Stomach (tissue), 9 donors: ENCODE results near the gene TIMM13. TPM values are rescaled to one million over a fixed set of nuclear protein-coding genes. Genes with fewer than 3 reads are reported as not detected.

Source experiments
- DNase-seq, 2 donors: peaks; one replicate each; pipeline versions ENCODE4 v3.0.0 to v3.0.0-alpha.2; 2013 to 2019
- H3K27ac ChIP-seq, 5 donors: fragments of 200-600 bp in 4 of 5; sonication (generic) in 4 of 5; one replicate each; pipeline ENCODE4 v1.5.1; 2013 to 2019; ENCODE audit warnings: mild to moderate bottlenecking in 1 of 5, moderate library complexity in 1 of 5
- H3K27me3 ChIP-seq, 3 donors: fragments of 200-600 bp; sonication (generic); one replicate each; pipeline ENCODE4 v1.5.1; 2017 to 2019; ENCODE audit warnings: mixed run types in 1 of 3
- H3K36me3 ChIP-seq, 4 donors: fragments of 200-600 bp; sonication (generic); 1 replicate in 3 of 4; 2 replicates in 1 of 4; pipeline ENCODE4 v1.5.1; 2016 to 2019
- H3K4me1 ChIP-seq, 4 donors: fragments of 200-600 bp; sonication (generic); one replicate each; pipeline ENCODE4 v1.5.1; 2016 to 2019
- H3K4me3 ChIP-seq, 4 donors: fragments of 200-600 bp; sonication (generic) in 3 of 4; one replicate each; pipeline ENCODE4 v1.5.1; 2016 to 2019; ENCODE audit warnings: mild to moderate bottlenecking in 1 of 4
- H3K9me3 ChIP-seq, 4 donors: fragments of 200-600 bp; sonication (generic); one replicate each; pipeline ENCODE4 v1.5.1; 2016 to 2019
- EP300 ChIP-seq: sonication (generic); formaldehyde crosslinking; IDR thresholded peaks from one replicate; pipeline ENCODE4 v1.6.1; 2017; ENCODE audit warnings: antibody characterized with exemption
- POLR2A ChIP-seq, 4 donors: fragments of 450-650 bp; IDR thresholded peaks; one replicate each; pipeline ENCODE4 v1.6.1; 2016; ENCODE audit warnings: antibody characterized with exemption in 4 of 4, control low read depth in 2 of 4, mild to moderate bottlenecking in 1 of 4, moderate library complexity in 1 of 4
- POLR2AphosphoS5 ChIP-seq, 3 donors: sonication (generic); formaldehyde crosslinking; IDR thresholded peaks; one replicate each; pipeline ENCODE4 v1.6.1; 2016; ENCODE audit warnings: antibody characterized with exemption in 3 of 3
- WGBS, 5 donors: extraction: QIAGEN DNeasy Blood & Tissue Kit in 3 of 5; methylation state at CpG; one replicate each; pipeline versions ENCODE4 v1.1.5 to v1.1.7; 2013 to 2018; 5-methylcytosine and 5-hydroxymethylcytosine counted together
- intact Hi-C: fragments of 100-400 bp; cut with DNase I; formaldehyde crosslinking; loops from one replicate; pipeline ENCODE4 v1.15.1; 2023; ENCODE audit warnings: low total_unique reads
- polyA plus RNA-seq, 3 donors: library from polyadenylated mRNA; stranded (reverse); fragments of 200-250 nt; gene quantifications; one replicate each; pipeline ENCODE4 v1.2.3, GENCODE V29; 2013
- total RNA-seq, 5 donors: library from RNA; depleted of rRNA; stranded (reverse); fragments of >200 nt; gene quantifications; one replicate each; pipeline versions ENCODE4 v1.1.0 to v1.2.3, GENCODE V29; 2014 to 2016
- TF ChIP-seq, protein P1 (sequence below), 7 experiments: fragments of 450-650 bp in 4 of 7; fragments of 200-600 bp in 3 of 7; sonication (generic) in 3 of 7; IDR thresholded peaks; one replicate each; pipeline ENCODE4 v1.5.1; 2016 to 2019; ENCODE audit warnings: antibody characterized with exemption in 7 of 7, control low read depth in 2 of 7, mild to moderate bottlenecking in 1 of 7
- donor health status: healthy with polysubstance abuse.
- donor health status: Bipolar disorder and iron deficiency.
- donor health status: healthy.

TIMM13 gene
- total and polyA plus RNA-seq, 8 donors: 19.2 to 133 (median 54.5) TPM; not detected in 1

DNA sequence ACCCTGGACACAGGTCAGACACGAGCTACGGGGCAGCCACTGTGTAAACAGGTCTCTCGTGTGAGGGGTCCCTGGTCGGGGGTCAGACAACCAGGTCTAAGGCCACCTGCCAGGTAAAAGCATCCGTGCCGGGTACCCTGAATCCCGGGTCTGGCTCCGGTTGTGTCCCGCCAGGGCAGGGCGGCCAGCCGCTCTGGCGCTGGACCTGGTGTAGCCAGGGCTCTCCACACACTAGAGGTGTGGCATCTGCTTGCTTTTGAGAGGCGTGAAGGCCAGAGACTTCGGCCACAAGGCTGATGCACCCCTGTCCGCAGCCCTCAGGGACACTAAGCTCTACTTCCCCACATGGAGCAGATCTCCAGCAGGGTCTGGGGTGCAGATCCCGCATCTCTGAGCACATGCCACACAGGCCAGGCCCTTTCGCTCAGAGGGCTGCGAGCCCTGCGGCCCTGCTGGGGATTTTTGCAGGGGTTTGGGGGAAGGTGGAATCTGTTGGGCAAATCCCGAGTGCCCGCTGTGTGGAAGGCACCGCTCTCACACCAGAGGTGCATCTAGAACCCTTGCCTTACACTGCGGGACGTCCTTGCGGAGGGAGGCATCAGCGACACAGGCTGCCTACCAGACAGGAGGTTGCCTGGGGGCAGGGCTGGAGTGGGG, 13.8 kb upstream of the TIMM13 start:
- intact Hi-C loops: loop anchor here (10.0 kb wide), 1 partner anchor 156 kb away; the partner anchor contains the start of gene PEAK3
- Histone ChIP-seq H3K36me3 (peaks cover 25 to 70% (median 63%) of the 10 kb centered on the region in 4 donors), H3K9me3 (no peaks in the 10 kb centered on the region), H3K4me3 (no peak overlapping the region), H3K27me3 (no peaks in the 10 kb centered on the region), H3K27ac (no peak overlapping the region), H3K4me1 (no peaks in the 10 kb centered on the region)
- 95 to 97% (median 97%) methylated on average over 19 to 26 of the region's 26 CpGs for WGBS, 5 donors
- TF ChIP-seq POLR2A (IDR thresholded peaks at IDR 0.05) (no peak), POLR2AphosphoS5 (IDR thresholded peaks at IDR 0.05) (no peak), EP300 (no peak)
- TF ChIP-seq, protein P1, sequence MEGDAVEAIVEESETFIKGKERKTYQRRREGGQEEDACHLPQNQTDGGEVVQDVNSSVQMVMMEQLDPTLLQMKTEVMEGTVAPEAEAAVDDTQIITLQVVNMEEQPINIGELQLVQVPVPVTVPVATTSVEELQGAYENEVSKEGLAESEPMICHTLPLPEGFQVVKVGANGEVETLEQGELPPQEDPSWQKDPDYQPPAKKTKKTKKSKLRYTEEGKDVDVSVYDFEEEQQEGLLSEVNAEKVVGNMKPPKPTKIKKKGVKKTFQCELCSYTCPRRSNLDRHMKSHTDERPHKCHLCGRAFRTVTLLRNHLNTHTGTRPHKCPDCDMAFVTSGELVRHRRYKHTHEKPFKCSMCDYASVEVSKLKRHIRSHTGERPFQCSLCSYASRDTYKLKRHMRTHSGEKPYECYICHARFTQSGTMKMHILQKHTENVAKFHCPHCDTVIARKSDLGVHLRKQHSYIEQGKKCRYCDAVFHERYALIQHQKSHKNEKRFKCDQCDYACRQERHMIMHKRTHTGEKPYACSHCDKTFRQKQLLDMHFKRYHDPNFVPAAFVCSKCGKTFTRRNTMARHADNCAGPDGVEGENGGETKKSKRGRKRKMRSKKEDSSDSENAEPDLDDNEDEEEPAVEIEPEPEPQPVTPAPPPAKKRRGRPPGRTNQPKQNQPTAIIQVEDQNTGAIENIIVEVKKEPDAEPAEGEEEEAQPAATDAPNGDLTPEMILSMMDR (IDR thresholded peaks at IDR 0.05): no peak
- no peak for DNase-seq

DNA sequence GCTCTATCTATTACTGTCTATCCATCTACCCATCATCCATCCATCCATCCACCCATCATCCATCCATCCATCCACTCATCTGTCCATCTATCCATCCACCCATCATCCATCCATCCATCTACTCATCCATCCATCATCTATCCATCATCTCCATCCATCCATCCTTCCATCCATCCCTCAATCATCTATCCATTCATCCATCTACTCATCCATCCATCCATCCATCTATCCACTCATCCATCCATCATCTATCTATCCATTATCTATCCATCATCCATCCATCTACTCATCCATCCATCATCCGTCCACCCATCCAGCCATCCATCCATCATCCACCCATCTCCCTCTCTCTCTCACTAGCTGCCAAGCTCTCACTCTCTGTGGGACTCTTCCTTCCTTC, 13.1 kb upstream of the TIMM13 start:
- Histone ChIP-seq H3K36me3 (peaks cover 25 to 73% (median 64%) of the 10 kb centered on the region in 4 donors), H3K27me3 (no peaks in the 10 kb centered on the region)
- DNase-seq: no peak

DNA sequence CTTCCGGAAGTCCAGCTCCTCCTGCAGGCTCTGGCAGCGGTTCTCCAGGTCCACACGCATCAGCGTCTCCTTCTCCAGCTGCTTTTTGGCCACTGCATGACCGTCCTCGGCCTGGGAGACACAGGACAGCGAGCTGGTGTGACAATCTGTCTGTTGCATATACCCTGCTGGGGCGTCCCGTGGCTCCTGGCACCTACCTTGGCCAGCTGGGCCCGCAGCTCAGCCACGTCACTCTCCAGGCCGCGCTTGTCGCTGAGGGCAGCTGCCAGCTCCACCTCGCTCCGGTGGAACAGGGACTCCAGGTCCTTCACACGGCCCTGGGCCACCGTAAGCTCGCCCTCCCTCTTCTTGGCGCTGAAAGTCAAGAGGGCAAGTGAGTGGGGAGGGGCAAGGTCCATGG, 10.8 kb upstream of the TIMM13 start:
- Histone ChIP-seq H3K27me3 (no peaks in the 10 kb centered on the region), H3K36me3 (peaks cover 40 to 76% (median 67%) of the 10 kb centered on the region in 4 donors), H3K27ac (no peak overlapping the region), H3K4me3 (no peak overlapping the region), H3K4me1 (no peaks in the 10 kb centered on the region), H3K9me3 (no peaks in the 10 kb centered on the region)
- intact Hi-C loops: no loop called here
- DNase-seq: no peak
- TF ChIP-seq POLR2A (IDR thresholded peaks at IDR 0.05) (no peak), EP300 (no peak), POLR2AphosphoS5 (IDR thresholded peaks at IDR 0.05) (no peak)
- TF ChIP-seq, protein P1 (IDR thresholded peaks at IDR 0.05): no peak
- 91 to 95% (median 94%) methylated on average over 19 to 20 of the region's 20 CpGs for WGBS, 5 donors

More for the DNA sequence above, 13.1 kb upstream of the TIMM13 start:
- Histone ChIP-seq H3K27ac (no peak overlapping the region), H3K4me3 (no peak overlapping the region), H3K9me3 (no peaks in the 10 kb centered on the region), H3K4me1 (no peaks in the 10 kb centered on the region)
- 97 to 100% (median 100%) methylated on average over 1 of the region's 1 CpG for whole genome bisulfite sequencing, 5 donors
- intact Hi-C loops: loop anchor here (10.0 kb wide), 1 partner anchor 156 kb away; the partner anchor contains the start of gene PEAK3
- TF ChIP-seq EP300: no peak
- no peak for TF ChIP-seq POLR2AphosphoS5 (IDR thresholded peaks at IDR 0.05)
- peak in 1 of 4 donors; percentile 30 for TF ChIP-seq POLR2A (IDR thresholded peaks at IDR 0.05)
- TF ChIP-seq, protein P1 (IDR thresholded peaks at IDR 0.05): no peak

DNA sequence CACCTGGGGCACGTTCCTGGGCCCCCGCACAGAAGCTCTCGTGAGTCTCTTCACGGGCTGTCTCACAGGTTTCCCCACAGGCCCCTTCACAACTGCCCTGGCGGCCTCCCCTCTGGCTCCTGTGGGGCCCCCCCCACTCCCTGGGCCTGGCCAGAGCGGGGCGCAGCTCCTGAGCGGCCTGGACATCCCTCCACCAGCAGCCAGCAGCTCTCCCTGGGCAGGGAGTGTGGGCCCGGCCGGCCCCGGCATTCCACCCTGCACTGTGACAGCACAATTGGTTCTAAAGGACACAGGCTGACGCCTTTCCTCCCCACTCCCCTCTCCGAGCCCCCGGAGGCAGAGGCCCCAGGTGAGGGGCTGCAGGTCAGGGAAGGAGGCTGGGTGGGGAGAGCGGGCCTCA, 9.5 kb upstream of the TIMM13 start:
- 86 to 99% (median 95%) methylated on average over 10 to 15 of the region's 15 CpGs for WGBS, 5 donors
- no peaks in the 10 kb centered on the region for H3K27me3 ChIP-seq
- no peaks in the 10 kb centered on the region for H3K4me1 ChIP-seq
- no peak for TF ChIP-seq POLR2A (IDR thresholded peaks at IDR 0.05)
- TF ChIP-seq, protein P1 (IDR thresholded peaks at IDR 0.05): no peak
- H3K4me3 ChIP-seq: no peak overlapping the region
- peaks cover 40 to 70% (median 60%) of the 10 kb centered on the region in 4 donors for H3K36me3 ChIP-seq
- no peaks in the 10 kb centered on the region for H3K9me3 ChIP-seq
- no peak overlapping the region for H3K27ac ChIP-seq
- DNase-seq: no peak
- intact Hi-C loops: no loop called here
